ENCODE data around the gene NCK1. TPM values are rescaled to one million over a fixed set of nuclear protein-coding genes. Genes with fewer than 3 reads are reported as not detected.
A peak's percentile ranks its signal among the peaks of the same experiment; 100 is the strongest.

Gene NCK1
- polyA plus RNA-seq (ENCODE audit: insufficient read length in 12 of 12) = 10 to 100 TPM in 11 of 12 donors, not detected in 1; 21.4 to 52.5 (median 33.7) TPM
- long read RNA-seq, donor 1, transcript NCK1-201 (4 exons, 1,937 nt) = major isoform, 7 of 19 reads
- long read RNA-seq, donor 1, partial matches to known transcripts = 6 of 19 reads
- long read RNA-seq, donor 1, other reads (novel, unspliced or antisense) = 0 of 19 reads
- long read RNA-seq, donor 2, partial matches to known transcripts = 0 of 8 reads
- long read RNA-seq, donor 2, other reads (novel, unspliced or antisense) = 0 of 8 reads
- long read RNA-seq, donor 3, partial matches to known transcripts = 0 of 3 reads
- long read RNA-seq, donor 3, other reads (novel, unspliced or antisense) = 0 of 3 reads
- long read RNA-seq, donor 4 = 0 reads
- long read RNA-seq, donor 5, transcript NCK1-201 (4 exons, 1,937 nt) = major isoform, 6 of 10 reads
- long read RNA-seq, donor 5, partial matches to known transcripts = 0 of 10 reads
- long read RNA-seq, donor 5, other reads (novel, unspliced or antisense) = 0 of 10 reads
- long read RNA-seq, donor 6, partial matches to known transcripts = 0 of 2 reads
- long read RNA-seq, donor 6, other reads (novel, unspliced or antisense) = 0 of 2 reads
- long read RNA-seq, donor 7, transcript NCK1-201 (4 exons, 1,937 nt) = major isoform, 5 of 7 reads
- long read RNA-seq, donor 7, partial matches to known transcripts = 0 of 7 reads
- long read RNA-seq, donor 7, other reads (novel, unspliced or antisense) = 0 of 7 reads
- long read RNA-seq, donor 8, partial matches to known transcripts = 0 of 4 reads
- long read RNA-seq, donor 8, other reads (novel, unspliced or antisense) = 0 of 4 reads
- long read RNA-seq, donor 9, transcript NCK1-201 (4 exons, 1,937 nt) = major isoform, 6 of 8 reads
- long read RNA-seq, donor 9, partial matches to known transcripts = 0 of 8 reads
- long read RNA-seq, donor 9, other reads (novel, unspliced or antisense) = 0 of 8 reads
- long read RNA-seq, donor 10, transcript NCK1-201 (4 exons, 1,937 nt) = major isoform, 7 of 11 reads
- long read RNA-seq, donor 10, partial matches to known transcripts = 0 of 11 reads
- long read RNA-seq, donor 10, other reads (novel, unspliced or antisense) = 0 of 11 reads
- long read RNA-seq, donor 11, partial matches to known transcripts = 0 of 8 reads
- long read RNA-seq, donor 11, other reads (novel, unspliced or antisense) = 0 of 8 reads

DNA sequence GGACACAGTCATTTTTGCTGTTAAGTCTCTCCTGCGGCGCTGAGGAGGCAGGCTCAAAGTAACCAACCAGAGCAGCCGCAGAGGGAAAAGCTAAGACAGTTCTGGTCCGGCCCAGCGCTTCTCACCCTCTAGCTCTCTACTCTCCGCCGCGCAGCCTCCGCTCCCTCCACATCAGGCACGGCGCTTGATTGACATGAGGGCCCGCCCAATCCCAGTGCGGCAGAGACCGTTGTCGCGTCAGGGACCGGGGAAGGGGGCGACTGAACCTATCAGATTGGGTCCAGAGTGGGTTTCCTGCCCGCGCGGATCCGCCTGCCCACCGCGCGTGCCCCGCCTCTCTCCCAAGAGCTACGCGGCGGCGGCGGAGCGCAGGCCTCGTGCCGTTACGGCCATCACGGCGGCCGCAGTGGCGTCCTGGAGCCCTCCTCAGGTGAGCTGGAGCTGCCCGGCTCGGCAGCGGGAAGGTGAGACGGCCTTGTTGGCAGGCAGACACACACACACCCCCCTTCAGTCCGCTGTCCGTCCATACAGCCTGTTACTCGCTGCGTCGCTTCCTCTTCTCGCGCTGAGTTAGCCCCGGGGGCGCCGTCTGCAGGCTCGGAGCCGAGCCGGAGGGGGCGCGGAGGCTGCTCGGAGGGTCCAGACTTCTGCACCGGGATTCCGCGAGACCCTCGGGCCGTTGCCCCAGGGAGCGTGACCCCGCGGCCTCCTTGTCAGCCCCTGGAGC, at the start of gene NCK1:
NCK1 (plus strand) TSS at position 319 of the 727 bp plus-strand sequence. CDS start 65,794 bp downstream, outside the sequence.
- peak; percentile 97 for DNase-seq

GRCh38 chr3:136817448-136817847, 44.6 kb upstream of the NCK1 start:
- DNase-seq = no peak

DNA sequence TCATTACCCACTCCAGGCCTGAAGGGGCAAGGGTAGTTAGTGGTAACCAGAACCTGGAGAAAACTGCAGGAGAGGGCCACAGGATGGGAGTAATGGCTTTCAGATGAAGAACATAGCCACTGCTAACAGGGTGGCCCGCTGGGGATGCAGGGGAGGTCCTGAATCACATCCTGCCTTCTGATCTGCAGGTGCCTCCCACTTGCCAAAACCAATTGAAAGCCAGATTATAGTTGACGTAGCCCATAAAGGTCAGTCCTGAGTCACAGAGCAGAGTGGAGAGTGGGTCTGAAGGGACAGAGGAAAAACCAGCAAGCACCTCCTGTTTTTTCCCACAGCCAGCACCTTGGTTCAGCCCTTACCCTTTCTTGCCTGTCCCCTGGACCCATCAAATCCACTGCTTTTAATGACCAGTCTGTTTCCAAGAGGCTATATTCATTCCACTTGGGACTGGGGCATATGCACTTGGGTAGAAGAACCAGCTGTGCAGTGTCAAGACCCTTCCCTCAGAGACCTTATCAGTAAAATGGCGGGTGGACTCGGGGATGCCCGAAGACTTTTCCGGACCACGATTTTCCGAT, 43.7 kb upstream of the NCK1 start:
- peak; percentile 12 for DNase-seq

DNA sequence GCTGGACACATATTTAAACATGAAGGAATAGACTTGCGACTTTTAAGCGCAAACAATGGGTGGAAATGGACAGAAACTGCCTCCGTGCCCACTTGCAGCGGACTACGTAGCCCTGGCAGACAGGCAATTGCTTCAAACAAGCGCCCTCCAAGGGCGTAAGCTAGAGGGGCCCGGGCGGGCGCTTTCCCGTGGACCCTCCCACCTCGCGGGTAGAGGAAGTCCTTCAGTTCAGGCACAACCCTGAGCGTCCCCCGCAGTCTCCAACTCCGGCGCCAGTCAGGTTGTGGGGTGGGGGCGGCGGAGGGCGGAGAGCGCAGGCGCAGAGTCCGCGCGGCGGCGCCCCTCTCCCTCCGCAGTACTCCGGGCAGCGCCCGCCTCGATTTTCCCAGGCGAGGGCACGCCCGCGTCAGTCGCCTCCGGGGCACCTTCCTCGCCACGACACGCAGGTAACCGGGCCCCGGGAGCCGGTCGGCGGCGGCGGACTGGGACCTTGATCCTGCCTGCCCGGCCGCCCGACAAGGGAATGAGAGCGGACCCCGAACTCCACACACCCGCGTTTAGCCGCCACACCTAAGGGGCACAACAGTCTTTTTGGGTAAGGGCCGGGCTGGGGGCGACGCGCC, 43.1 kb upstream of the NCK1 start, which contains the start of gene SLC35G2:
SLC35G2 (plus strand) TSS at position 358 of the 623 bp plus-strand sequence. CDS start 35,335 bp downstream, outside the sequence.
- peak; percentile 51 for DNase-seq

DNA sequence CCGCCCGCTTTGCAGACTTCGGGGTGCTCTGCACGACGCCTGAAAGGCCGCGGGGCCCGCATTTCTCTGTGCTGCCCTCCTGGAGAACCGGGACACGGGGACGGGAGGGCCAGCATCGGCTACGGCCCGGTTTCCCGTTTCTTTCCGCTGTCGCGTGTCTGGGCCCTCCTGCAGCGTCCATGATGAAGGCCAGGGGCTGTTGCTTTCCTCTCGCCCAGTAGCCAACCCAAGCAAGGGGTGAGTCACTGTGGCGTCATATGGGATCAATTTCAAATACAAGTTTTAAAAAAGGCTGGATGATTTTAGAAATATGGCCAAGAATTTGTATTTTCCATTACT, 42.6 kb upstream of the NCK1 start:
- no peak for DNase-seq

- peak; percentile 43 for DNase-seq
These were observed 42.0 kb upstream of the NCK1 start for GRCh38 chr3:136819731-136820679.

- DNase-seq = no peak
These were observed 30.5 kb upstream of the NCK1 start for GRCh38 chr3:136831461-136831860.

DNA sequence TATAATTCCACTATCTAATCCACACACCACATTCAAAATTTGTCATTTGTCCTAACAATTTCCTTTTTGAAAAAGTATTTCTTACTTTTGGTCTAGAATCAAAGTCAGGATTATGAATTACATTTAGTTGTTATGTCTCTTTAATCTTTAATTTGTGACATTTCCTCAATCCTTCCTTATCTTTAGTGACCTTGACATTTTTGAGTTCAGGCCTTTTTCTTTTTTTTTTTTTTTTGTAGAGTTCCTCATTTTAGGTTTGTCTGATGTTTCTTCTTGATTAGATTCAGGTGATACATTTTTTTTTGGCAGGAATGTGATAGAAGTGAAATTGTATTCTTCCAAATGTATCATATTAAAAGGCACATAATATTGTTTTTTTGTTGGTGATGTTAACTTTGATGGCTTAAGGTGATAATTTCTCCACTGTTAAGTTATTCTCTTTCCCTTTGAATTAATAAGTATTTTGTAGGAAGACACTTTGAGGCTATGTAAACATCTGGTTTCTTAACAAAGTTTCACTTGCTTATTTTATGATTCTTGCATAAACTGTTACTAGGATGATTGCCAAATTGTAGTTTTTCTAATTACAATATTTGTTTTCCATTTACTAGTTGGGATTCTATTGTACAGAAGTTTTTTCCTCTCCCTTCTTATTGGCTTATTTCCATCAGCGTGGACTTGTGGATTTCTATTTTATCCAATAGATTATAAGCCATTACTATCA, 26.8 kb upstream of the NCK1 start:
- no peak for DNase-seq

DNA sequence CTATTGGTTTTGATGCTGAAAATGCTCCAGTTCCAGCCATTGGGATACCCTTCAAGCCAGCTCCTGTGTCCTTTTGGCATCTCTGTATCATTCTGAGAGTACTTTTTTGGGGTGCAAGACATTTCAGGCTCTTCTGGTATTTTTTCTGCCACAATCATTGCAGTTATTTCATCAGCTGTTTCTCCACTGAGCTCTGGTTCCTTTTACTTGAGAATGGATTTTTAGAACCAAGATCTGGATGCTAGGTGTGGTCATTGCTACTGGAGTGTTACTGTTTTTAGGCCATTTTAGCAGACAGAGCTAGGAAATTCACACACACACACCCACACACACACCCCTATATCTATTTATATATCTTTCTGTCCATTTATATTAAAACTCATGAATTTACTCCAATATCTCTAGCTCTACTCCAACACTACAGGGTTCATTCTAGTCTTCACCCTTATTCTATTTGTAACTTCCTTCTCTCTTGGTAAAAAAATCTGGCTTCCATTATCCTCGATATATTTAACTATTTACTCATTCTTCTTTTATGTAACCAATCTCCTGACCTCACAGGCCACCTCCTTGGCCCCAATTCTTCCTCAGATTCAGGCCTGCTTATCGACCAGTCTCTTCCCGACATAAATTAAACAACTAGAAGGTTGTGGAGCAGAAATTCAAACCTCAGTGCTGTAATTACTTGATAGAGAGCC, 26.0 kb upstream of the NCK1 start:
- no peak for DNase-seq

DNA sequence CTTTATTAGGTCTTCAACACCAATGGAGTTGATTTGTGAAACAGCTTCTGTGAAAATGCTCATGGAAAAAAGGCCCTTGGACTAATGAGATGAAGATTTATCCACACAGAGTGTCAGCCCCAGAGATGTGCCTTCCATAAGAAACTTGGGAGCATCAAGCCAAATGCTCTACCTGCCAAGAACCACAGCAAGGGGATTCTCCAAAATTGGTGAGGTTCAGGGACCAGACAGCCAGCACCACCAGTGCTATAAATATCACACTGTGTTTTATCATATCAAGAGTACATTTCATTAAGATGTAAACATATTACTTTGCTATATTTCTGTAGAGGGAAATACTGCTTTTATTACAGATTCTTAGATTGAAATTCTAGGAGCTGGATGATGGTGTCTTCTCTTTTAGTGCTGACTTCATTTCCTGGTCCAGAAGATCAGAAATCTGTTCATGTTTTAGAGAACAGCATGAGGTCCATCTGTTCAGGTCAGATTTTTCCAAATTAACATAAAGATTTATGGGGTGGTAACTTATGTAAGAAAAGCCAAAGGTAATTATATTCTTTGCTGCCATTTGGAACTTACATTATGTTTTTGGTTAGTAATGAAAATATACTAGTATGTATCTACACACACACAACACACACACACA, 25.4 kb upstream of the NCK1 start:
- no peak for DNase-seq

GRCh38 chr3:136838641-136839555, 23.1 kb upstream of the NCK1 start:
- DNase-seq = no peak

DNA sequence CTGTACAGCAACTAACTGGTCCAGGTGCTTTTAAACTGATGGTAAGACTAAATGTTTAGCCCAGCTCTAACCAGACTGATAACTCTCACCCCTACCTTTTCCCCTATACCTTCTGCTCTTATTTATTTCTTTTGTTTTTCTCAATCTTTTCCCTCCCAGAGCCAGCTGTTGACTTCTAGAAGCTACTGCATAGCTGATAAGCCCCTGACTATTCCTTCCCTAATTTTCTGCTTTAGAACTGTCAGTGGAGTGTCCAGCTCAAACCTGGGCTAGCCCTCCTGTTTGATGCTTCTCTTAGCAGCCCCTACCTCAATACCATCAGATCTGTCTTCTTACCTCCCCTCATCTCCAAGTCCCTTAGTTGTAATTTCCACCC, 22.5 kb upstream of the NCK1 start:
- DNase-seq = no peak

DNA sequence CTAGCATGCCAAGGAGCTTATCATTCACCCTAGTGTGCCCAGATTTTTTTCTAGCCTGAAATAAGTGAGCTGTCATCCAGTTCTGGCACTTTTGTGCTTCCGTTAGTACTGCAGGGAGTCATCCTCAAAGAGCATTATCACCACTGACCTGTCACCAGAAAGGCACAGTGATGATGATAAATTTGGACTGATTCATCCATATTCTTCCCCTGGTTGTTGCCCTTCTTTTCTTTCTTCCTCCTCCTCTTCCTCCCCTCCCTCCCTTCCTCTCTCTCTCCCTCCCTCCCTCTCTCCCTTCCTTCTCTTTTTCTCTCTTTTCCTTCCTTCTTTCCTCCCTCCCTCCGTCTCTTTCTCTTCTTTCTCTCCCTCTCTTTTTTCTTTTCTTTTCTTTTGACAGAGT, 21.8 kb upstream of the NCK1 start:
- DNase-seq = no peak

DNA sequence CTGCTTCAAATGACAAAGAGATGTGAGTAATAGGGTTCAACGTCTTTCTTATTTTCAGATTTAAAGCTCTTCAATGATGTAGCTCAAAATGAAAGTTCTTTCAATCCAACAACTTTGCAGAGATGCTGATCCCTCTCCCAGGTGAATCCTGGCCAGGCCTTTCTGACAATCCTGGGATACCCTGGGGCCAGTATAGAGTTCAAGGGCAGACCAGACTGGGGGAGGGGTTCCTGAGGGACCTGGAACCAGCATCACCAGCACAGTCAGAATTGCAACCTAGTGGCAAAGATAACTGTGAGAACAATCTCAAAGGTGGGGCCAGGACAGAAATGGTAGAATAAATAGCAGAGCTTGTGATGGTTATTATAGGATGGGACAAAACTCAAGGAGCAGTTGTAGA, 19.7 kb upstream of the NCK1 start:
- no peak for DNase-seq

DNA sequence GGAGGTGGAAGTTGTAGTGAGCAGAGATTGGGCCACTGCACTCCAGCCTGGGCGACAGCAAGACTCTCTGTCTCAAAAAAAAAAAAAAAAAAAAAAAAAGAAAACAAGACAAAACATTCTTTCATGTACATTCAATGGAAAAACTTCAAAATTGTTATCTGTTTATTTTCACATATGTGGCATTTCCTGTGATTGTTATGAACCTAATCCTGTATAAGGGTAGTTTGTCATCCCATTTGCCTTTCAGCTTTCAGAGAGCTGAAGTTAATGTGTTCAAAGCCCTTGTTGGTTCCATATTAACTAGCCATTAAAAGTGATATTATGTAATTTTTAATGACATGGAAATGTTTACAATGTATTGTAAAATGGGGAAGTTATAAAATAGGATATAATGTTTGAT, 17.3 kb upstream of the NCK1 start:
- DNase-seq = no peak

DNA sequence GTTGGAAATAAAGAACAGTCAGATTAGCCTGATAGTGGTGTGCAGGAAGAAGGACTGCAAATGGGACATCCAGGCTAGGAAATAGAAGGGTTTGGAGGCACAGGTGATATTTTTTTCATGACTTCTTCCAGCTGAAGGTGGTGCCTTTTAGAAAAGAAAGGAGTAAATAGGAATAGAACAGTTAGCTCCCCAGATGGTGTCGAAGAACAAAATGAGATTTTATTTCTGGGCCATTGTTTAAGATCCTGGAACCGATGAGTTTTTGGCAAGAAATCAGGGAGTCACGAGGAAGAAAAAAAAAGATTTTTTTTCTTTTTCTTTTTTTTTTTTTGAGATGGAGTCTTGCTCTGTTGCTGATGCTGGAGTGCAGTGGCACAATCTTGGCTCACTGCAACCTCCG, 9.8 kb upstream of the NCK1 start:
- no peak for DNase-seq

Measured in muscle of arm (tissue), 14 donors.